OCI-LY3 (cell line): ENCODE measurements around the gene EFNA4.

ENCODE experiments used
- H2AFZ ChIP-seq: fragments of 200-600, 300-600 bp; shearing (Covaris generic); 2 replicates; pipeline ENCODE4 v1.6.0; 2014; ENCODE audit warnings: antibody characterized with exemption, low read depth, low read length
- H3K27ac ChIP-seq: fragments of 200-600, 300-600 bp; sonication (generic); 2 replicates; pipeline ENCODE4 v1.5.1; 2014; ENCODE audit warnings: mild to moderate bottlenecking, low read length, moderate library complexity, mixed read lengths
- H3K27me3 ChIP-seq: fragments of 200-600, 300-600 bp; sonication (generic); 2 replicates; pipeline ENCODE4 v1.6.1; 2014; ENCODE audit warnings: low read depth, low read length, mixed read lengths
- H3K36me3 ChIP-seq: fragments of 200-600, 300-600 bp; sonication (generic); replicated peaks from 2 replicates; pipeline ENCODE3; 2014; ENCODE audit warnings: low read depth, low read length, mixed read lengths
- H3K4me1 ChIP-seq: fragments of 300-600, 200-600 bp; sonication (generic); 2 replicates; pipeline ENCODE4 v1.6.1; 2014; ENCODE audit warnings: low read length, mixed read lengths
- H3K4me2 ChIP-seq: fragments of 200-600, 300-600 bp; sonication (generic); 2 replicates; pipeline ENCODE4 v1.6.1; 2014; ENCODE audit warnings: low read length, mixed read lengths
- H3K4me3 ChIP-seq: fragments of 300-600, 200-600 bp; sonication (generic); 2 replicates; pipeline ENCODE4 v1.5.1; 2014; ENCODE audit warnings: antibody characterized with exemption, mild to moderate bottlenecking, low read length, moderate library complexity
- H3K79me2 ChIP-seq: fragments of 300-600, 200-600 bp; shearing (Covaris generic); 2 replicates; pipeline ENCODE4 v1.6.1; 2014; ENCODE audit warnings: mild to moderate bottlenecking, low read length, mixed read lengths
- H3K9ac ChIP-seq: fragments of 300-600, 200-600 bp; shearing (Covaris generic); 2 replicates; pipeline ENCODE4 v1.6.0; 2014; ENCODE audit warnings: mild to moderate bottlenecking, low read length, moderate library complexity
- H3K9me3 ChIP-seq: fragments of 200-600, 300-600 bp; shearing (Covaris generic); 2 replicates; pipeline ENCODE4 v1.6.1; 2014; ENCODE audit warnings: low read length, mixed read lengths; ENCODE audit not compliant: insufficient read depth
- H4K20me1 ChIP-seq: fragments of 200-600, 300-600 bp; sonication (generic); 2 replicates; pipeline ENCODE4 v1.6.1; 2016; ENCODE audit warnings: low read length, mixed read lengths; ENCODE audit not compliant: insufficient read depth
- EZH2phosphoT487 ChIP-seq: fragments of 200-600 bp; shearing (Covaris generic); IDR thresholded peaks from 2 replicates; pipeline ENCODE4 v1.6.1; 2018; ENCODE audit warnings: antibody characterized with exemption, mixed run types, low read depth
- TF ChIP-seq, protein P1 (sequence below): fragments of 200-600, 300-600 bp; sonication (generic); IDR thresholded peaks from 2 replicates; pipeline ENCODE4 v1.5.1; 2014; ENCODE audit warnings: antibody characterized with exemption, low read length, low read depth

Gene EFNA4

DNA sequence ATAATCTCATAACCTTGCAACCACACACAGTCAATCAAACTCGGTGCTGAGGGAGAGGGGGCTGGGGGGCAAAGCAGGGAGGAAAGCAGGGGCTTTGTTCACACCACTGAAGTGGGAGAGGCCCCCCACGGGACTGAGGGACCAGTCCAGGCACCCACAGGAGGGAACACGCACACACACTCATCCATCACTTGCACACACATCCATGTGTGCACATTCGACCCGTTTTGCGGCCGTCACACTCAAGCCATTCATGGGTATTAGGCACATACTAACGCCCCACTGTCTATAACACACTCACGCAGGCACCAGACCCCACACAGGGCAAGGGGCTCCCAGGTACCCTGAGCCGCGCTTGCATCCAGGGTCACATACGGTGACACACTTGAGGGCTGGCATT lies 29.1 kb downstream of the EFNA4 start:
- Histone ChIP-seq H3K4me3 (no peak overlapping the region), H3K27me3 (peaks cover 16% of the 10 kb centered on the region), H3K79me2 (no peaks in the 10 kb centered on the region), H3K9me3 (no peaks in the 10 kb centered on the region), H3K4me1 (peaks cover 14% of the 10 kb centered on the region), H3K36me3 (no peaks in the 10 kb centered on the region), H3K4me2 (no peak overlapping the region), H4K20me1 (no peaks in the 10 kb centered on the region), H2AFZ (no peak overlapping the region), H3K27ac (no peak overlapping the region), H3K9ac (no peak overlapping the region)
- no peak for TF ChIP-seq EZH2phosphoT487
- TF ChIP-seq, protein P1, sequence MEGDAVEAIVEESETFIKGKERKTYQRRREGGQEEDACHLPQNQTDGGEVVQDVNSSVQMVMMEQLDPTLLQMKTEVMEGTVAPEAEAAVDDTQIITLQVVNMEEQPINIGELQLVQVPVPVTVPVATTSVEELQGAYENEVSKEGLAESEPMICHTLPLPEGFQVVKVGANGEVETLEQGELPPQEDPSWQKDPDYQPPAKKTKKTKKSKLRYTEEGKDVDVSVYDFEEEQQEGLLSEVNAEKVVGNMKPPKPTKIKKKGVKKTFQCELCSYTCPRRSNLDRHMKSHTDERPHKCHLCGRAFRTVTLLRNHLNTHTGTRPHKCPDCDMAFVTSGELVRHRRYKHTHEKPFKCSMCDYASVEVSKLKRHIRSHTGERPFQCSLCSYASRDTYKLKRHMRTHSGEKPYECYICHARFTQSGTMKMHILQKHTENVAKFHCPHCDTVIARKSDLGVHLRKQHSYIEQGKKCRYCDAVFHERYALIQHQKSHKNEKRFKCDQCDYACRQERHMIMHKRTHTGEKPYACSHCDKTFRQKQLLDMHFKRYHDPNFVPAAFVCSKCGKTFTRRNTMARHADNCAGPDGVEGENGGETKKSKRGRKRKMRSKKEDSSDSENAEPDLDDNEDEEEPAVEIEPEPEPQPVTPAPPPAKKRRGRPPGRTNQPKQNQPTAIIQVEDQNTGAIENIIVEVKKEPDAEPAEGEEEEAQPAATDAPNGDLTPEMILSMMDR: no peak

DNA sequence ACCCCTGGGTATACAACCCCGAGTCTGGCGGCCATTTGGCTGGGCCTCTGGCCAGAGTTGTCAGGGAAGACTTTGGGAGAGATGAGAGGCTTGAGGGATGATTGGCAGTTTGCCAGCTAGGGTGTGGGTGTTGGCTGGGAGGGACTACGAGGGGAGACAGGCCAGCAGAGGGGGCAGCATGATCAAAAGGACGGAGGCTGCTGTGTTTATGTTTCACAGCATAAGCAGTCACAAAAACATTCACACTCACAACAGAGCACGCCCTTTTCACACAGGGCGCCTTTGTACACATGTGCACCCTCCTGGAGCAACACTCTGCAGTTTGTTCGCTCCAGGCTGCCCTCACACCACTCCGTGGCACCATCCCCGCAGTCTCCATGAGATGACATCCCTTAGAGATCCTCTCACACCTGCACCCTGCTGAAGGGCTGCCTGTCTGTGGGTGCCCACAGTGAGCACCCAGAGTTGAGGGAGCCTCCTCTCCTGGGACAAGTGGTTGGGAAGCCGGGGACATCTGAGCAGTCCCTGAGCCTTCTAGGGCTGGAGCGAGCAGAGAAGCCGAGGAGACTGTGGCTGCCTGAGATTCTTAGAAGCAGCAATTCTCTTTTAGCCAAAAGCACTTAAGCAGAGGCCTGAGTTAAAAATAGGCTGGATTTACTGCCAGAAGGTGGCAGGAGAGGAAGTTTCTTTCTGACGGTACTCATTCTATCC lies 30.5 kb downstream of the EFNA4 start:
- no peak overlapping the region for H3K4me3 ChIP-seq
- no peak overlapping the region for H3K9ac ChIP-seq
- no peaks in the 10 kb centered on the region for H3K79me2 ChIP-seq
- peaks cover 16% of the 10 kb centered on the region for H3K27me3 ChIP-seq
- TF ChIP-seq EZH2phosphoT487: no peak
- TF ChIP-seq, protein P1: peak; percentile 65
- H4K20me1 ChIP-seq: no peaks in the 10 kb centered on the region
- H3K27ac ChIP-seq: no peak overlapping the region
- no peaks in the 10 kb centered on the region for H3K9me3 ChIP-seq
- H3K4me1 ChIP-seq: peaks cover 14% of the 10 kb centered on the region
- H3K4me2 ChIP-seq: no peak overlapping the region
- peak overlapping the region; percentile 54; the same call in 1 of the 2 replicates for H2AFZ ChIP-seq
- H3K36me3 ChIP-seq: no peaks in the 10 kb centered on the region

DNA sequence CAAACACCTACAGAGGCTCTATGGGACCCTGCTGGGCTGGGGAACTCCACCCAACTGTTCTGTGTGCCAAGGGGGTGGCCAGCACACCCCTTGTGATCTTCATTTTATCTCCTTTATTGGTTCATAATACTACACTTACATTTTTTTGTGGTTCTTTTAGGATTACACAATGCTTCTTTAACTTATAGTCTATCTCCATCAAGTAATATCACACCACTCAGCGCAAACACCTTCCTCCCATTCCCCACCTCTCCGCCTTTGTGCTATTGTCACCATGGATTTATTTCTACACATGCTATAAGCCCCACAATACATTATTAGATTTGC lies 31.0 kb downstream of the EFNA4 start:
- Histone ChIP-seq H3K79me2 (no peaks in the 10 kb centered on the region), H4K20me1 (no peaks in the 10 kb centered on the region), H3K4me3 (no peak overlapping the region), H3K9me3 (no peaks in the 10 kb centered on the region), H3K4me2 (no peak overlapping the region), H3K9ac (no peak overlapping the region), H3K27me3 (peaks cover 16% of the 10 kb centered on the region), H3K36me3 (no peaks in the 10 kb centered on the region), H2AFZ (no peak overlapping the region), H3K27ac (no peak overlapping the region), H3K4me1 (peaks cover 14% of the 10 kb centered on the region)
- TF ChIP-seq EZH2phosphoT487: no peak
- TF ChIP-seq, protein P1: no peak

DNA sequence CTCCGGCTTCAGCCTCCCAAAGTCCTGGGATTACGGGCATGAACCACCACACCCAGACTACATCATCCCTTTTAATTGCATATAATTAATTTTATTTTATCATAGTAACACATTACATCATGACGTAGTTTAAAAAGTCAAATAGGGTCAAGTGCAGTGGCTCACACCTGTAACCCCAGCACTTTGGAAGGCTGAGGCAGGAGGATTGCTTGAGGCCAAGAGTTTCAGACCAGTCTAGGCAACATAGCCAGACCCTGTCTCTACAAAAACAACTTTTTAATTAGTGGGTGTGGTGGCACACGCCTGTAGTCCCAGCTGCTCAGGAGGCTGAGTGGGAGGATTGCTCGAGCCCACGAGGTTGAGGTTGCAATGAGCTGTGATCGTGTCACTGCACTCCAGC lies 35.8 kb downstream of the EFNA4 start:
- no peaks in the 10 kb centered on the region for H3K9me3 ChIP-seq
- peaks cover 3% of the 10 kb centered on the region for H3K4me1 ChIP-seq
- no peak overlapping the region for H3K9ac ChIP-seq
- H4K20me1 ChIP-seq: no peaks in the 10 kb centered on the region
- no peak overlapping the region for H3K27ac ChIP-seq
- no peak overlapping the region for H3K4me2 ChIP-seq
- H3K36me3 ChIP-seq: no peaks in the 10 kb centered on the region
- no peak overlapping the region for H2AFZ ChIP-seq
- H3K79me2 ChIP-seq: no peaks in the 10 kb centered on the region
- peaks cover 16% of the 10 kb centered on the region for H3K27me3 ChIP-seq
- no peak overlapping the region for H3K4me3 ChIP-seq
- TF ChIP-seq EZH2phosphoT487: no peak
- TF ChIP-seq, protein P1: no peak
